GM18858 (cell line): ENCODE results near the gene SORCS2.

Experiments used
- ATAC-seq: cut with Tn5 transposase; IDR thresholded peaks from one replicate; pipeline ENCODE4 v1.9.1; 2021; ENCODE audit not compliant: unreplicated experiment

The SORCS2 gene

GRCh38 chr4:7384929-7385890 is 192.9 kb downstream of the SORCS2 start:
- ATAC-seq = no peak

DNA sequence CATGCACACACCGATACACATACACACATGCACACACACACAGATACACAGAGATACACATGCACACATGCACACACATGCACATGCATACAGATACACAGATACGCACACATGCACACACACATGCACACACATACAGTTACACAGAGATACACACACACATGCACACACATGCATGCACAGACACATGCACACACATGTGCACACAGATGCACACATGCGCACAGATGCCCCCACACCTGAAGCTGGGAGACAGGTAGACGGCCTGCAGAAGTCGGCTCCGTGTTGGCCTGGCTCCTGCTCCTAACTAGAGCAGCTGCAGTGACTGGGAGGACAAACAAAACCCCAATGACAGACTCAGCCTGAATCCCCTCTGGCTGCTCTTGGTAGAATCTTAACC is 195.6 kb downstream of the SORCS2 start:
- no peak for ATAC-seq

DNA sequence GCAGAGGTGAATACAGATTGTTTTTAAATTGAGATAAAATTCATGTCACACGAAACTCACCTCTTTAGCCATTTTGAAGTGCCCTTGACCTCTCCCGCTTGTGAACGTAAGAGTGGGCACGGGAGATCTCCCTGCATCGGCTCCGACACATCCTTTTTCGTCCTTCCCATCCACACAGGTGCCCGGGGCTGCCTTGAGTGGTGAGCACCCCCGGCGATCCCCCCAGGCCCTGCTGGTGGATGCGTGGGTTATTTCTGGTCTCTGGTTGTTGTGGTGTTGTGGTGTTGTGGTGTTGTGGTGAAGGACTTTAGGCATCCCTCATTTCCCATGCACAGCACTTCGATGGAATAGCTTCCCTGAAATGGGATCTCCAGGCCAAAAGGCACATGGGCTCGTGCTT is 196.3 kb downstream of the SORCS2 start:
- no peak for ATAC-seq

GRCh38 chr4:7389101-7389701 is 196.9 kb downstream of the SORCS2 start:
- no peak for ATAC-seq

DNA sequence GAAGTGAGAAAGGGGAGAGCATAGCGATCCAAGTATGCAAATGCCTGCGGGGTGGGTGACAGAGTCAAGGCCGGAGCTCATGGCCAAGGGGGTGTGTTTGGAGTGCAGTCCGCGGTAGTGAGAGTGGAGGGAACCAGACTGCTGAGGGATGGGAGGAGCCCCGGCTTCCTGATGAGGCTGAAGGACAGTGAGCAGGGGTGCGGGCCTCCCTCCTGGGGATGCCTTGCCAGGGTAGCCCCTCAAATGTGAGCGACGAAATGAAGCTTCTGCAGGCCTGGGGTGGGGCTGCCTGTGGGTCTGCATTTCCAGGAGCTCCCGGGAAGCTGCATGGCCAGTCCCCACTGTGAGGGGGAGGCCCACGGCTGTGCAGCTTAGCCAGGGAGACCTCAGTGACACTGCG is 197.4 kb downstream of the SORCS2 start:
- ATAC-seq = no peak

DNA sequence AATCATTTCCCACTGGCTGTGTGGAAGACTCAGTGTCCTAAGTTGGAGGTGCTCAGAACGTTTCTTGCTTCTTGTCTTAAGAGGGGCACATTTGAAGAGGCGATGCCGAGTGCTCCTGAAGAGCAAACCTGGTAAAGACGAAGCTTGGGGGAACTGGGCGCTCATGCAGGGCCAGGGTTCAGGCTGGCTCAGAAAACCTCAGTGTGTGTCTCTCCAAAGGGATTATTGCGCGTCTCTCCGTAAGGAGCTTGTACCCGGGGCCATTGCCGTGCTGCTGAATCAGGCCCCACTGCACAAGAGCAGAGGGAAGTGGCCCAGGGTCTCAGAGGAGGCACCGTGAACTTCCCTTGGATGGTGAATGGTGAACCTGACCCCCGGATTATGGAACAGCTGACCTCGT is 198.0 kb downstream of the SORCS2 start:
- ATAC-seq = no peak

- no peak for ATAC-seq
These were observed 198.7 kb downstream of the SORCS2 start for GRCh38 chr4:7390906-7391636.

- ATAC-seq = no peak
These were observed 199.5 kb downstream of the SORCS2 start for GRCh38 chr4:7391637-7392437.

DNA sequence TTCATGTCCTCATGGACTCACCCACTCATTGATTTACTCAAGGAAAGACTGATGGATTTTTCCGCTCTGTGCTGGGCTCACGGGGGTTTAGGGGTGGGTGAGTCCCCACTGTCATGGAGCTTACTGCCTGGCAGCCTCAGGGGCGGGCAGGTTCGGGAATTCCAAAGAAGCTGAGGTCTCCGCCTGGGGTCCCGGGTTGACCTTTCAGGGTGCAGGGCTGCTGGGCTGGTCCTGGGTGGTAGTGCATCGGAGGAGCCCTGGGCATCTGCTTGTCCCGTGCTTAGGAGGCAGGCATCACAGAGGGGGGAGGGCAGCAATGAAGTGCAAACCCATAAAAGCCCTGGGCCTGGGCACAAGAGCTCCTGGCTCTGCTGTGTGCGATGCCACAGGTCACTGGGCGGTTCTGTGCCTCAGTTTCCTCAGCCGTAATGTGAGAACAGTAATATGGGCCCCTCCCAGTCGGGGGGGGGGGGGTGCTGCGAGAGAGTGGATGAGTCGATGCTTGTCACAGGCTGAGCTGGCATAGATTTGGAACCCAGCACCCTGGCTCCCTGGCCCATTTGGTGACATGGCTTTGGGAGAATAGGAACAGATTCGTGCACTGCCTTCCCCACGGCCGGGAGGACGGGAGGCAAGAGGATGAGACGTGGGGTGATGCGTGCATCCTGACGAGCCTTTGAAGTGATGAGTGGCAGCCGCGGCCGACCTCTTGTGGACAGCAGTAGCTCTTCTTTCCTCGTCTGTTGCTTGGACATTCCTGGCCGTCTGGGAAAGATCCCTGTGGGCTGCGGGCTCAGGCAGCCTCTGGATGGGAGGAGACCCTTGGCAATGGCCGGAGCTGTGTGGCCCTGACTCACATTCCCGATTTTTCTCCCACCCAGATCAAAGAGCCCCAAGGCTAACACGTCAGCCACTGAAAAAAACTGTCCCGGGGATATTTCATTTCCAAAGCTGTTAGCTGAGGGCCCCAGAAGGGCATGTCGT is 200.4 kb downstream of the SORCS2 start:
- no peak for ATAC-seq

GRCh38 chr4:7393601-7394575 is 201.6 kb downstream of the SORCS2 start:
- no peak for ATAC-seq

- ATAC-seq = no peak
These were observed 202.5 kb downstream of the SORCS2 start for GRCh38 chr4:7394681-7395451.

DNA sequence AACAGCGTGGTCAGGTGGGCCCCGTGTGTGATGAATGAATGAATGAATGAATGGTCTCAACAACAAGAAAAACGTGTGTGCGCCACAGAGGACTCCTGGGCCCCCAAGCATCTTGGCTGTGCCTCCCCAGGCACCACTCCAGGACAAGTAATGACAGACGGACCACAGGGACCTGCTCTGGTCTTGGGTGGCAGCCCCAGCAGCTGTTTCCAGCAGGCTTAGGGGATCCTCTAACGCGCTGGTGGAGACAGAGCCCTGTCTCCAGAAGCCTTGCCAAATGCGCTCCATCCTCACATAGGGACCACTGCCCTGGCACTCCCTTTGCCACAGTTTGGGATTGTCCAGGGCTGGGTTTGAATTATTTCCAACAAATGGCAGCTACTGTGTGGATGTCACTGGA is 203.3 kb downstream of the SORCS2 start:
- no peak for ATAC-seq

DNA sequence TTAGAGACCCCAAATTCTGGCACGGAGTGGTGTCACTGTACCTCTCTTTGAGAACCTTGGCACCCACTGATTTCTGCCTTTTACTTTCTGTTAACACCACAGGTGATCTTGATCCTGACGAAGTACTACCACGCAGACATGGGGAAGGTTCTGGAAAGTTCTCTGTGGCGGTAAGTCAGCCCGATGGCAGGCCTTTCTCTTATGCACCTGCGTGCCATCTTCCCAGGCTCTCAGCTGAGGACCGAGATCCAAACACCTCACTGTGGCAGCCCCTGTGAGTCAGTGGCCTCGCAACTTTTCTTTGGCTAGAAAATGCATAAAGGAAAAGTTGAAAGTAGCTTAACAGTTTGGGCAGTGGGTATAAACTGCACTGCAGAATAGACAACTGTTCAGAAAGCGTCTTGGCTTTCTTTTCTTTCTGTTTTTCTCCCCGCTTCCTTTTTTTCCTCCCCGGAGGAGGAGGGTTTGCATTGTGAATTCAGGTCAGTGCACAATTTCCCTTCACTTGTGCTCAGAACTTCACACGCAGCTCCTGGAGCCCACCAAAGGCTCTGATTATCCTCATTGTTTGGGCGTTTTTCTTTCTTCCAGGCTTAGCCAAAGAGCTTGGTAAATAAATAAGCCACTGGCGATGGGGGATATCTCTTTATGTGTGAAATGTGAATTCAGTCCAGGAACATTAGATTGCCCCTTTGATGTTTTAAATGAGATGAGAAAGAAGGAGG is 204.0 kb downstream of the SORCS2 start:
- no peak for ATAC-seq

- no peak for ATAC-seq
These were observed 205.1 kb downstream of the SORCS2 start for GRCh38 chr4:7397206-7398103.

DNA sequence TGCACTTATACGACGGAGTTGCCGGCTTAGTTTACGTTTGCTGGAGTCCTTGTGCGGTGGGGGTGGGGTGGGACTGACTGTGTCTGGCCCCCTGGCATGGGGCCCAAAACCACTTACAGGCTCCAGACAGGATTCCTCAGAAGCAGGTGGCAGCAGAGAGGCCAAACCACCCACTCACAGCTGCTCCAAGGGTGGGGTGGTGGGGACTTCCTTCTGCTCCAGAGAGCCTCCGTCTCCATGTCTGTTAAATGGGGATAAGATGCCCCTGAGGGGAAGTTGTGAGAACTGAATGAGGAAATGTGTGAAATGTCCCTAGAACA is 205.7 kb downstream of the SORCS2 start:
- no peak for ATAC-seq

GRCh38 chr4:7398788-7399439 is 206.6 kb downstream of the SORCS2 start:
- ATAC-seq = no peak
